T-helper 2 cell treated with Interferon-gamma antibody and Interleukin-4, amounts not matched to agents 5 μg/mL and 100 μg/mL, for 36 hours (primary cell): Measurements from ENCODE around the gene ADGRV1.

Experiments used
- DNase-seq: peaks from one replicate; pipeline ENCODE4 v3.0.0; 2021; ENCODE audit warnings: low spot score
- H3K27ac Mint-ChIP-seq: one replicate; pipeline ENCODE4 v1.8.0; 2021; ENCODE audit warnings: mild to moderate bottlenecking, mixed read lengths
- H3K27me3 Mint-ChIP-seq: one replicate; pipeline ENCODE4 v1.8.0; 2021; ENCODE audit warnings: low read depth, mixed read lengths
- H3K36me3 Mint-ChIP-seq: one replicate; pipeline ENCODE4 v1.8.0; 2021; ENCODE audit warnings: low read depth, mixed read lengths
- H3K4me1 Mint-ChIP-seq: one replicate; pipeline ENCODE4 v1.8.0; 2021; ENCODE audit warnings: low read depth, mixed read lengths
- H3K4me3 Mint-ChIP-seq: one replicate; pipeline ENCODE4 v1.8.0; 2022; ENCODE audit warnings: mild to moderate bottlenecking, moderate library complexity, mixed read lengths
- H3K9me3 Mint-ChIP-seq: one replicate; pipeline ENCODE4 v1.8.0; 2021; ENCODE audit warnings: mixed read lengths

Gene ADGRV1

DNA sequence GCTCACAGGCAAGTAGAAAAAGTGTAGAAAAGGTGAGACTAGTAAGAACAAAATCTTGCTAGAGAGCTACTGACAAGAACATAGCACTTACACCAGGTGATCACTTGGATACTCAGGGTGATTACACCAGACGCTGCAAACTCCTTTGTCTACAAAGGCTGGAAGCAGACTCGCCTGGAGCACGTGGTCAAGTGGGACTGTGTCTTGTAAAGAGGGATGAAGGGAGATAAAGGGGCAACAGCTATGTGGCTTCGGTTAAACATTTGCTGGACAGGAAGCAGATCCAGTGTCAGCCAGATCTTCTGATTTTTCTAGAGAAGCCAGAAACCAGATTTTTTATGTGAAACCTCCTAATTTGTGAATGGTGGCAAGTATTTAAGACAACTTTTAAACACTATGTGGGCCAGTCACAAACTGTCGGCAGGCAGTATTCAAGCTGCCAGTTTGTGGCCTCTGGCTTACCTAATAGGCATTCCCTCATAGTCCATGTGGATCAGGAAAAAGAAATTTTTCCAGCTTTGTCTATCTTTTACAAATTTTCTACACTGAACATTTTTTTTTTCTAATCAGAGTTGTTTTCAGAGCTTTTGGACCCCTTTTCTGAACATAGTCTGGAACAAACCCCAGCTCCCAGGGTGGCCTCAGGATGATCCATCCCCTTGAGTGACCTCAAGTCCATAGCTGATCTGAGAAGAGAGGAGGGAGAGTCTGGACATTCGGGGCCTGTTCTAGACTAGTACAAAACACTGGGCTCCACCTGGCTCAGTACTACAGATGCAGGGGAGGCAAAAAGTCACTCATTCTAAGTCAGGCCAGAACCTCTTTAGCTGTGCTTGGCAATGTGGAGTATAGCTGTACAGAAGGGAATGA is 561.6 kb downstream of the ADGRV1 start:
- DNase-seq, result no peak
- Mint-ChIP-seq H3K36me3 (no peaks in the 10 kb centered on the region), H3K27me3 (no peaks in the 10 kb centered on the region), H3K4me3 (no peak overlapping the region), H3K4me1 (no peaks in the 10 kb centered on the region), H3K27ac (no peak overlapping the region), H3K9me3 (no peaks in the 10 kb centered on the region)

GRCh38 chr5:91121347-91121993 is 562.9 kb downstream of the ADGRV1 start:
- H3K9me3 Mint-ChIP-seq, result no peaks in the 10 kb centered on the region
- H3K27me3 Mint-ChIP-seq, result no peaks in the 10 kb centered on the region
- H3K4me3 Mint-ChIP-seq, result no peak overlapping the region
- DNase-seq, result no peak
- no peaks in the 10 kb centered on the region for H3K36me3 Mint-ChIP-seq
- no peaks in the 10 kb centered on the region for H3K4me1 Mint-ChIP-seq
- H3K27ac Mint-ChIP-seq, result no peak overlapping the region

- peaks cover under 1% of the 10 kb centered on the region for H3K27me3 Mint-ChIP-seq
- H3K9me3 Mint-ChIP-seq, result no peaks in the 10 kb centered on the region
- DNase-seq, result no peak
- H3K4me3 Mint-ChIP-seq, result no peak overlapping the region
- no peak overlapping the region for H3K27ac Mint-ChIP-seq
- no peaks in the 10 kb centered on the region for H3K36me3 Mint-ChIP-seq
- H3K4me1 Mint-ChIP-seq, result no peaks in the 10 kb centered on the region
Measured at GRCh38 chr5:91122651-91123050, 564.1 kb downstream of the ADGRV1 start.

GRCh38 chr5:91123291-91123690 is 564.7 kb downstream of the ADGRV1 start:
- no peak overlapping the region for H3K27ac Mint-ChIP-seq

DNA sequence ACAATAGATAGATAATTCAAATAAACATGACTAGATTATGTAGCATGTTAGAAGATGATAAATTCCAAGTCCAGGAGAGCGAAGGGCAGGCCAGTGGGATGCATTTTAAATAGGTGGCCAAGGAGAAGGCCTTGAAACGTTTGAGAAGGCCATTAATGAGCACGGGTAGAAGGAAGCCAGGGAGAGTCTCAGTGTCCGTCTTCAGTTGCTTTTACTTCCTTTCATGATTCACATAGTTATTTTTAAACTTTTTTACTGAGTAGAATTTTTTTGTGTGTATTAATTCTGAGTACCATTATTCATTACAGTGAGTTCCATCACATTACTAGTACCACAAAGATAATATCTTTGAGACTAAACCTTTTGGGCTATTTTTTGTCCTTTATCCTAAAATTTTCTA is 565.3 kb downstream of the ADGRV1 start:
- Mint-ChIP-seq H3K27me3 (peaks cover 5% of the 10 kb centered on the region), H3K4me3 (no peak overlapping the region), H3K9me3 (no peaks in the 10 kb centered on the region), H3K27ac (no peak overlapping the region), H3K36me3 (no peaks in the 10 kb centered on the region), H3K4me1 (no peaks in the 10 kb centered on the region)
- DNase-seq, result no peak

More at GRCh38 chr5:91123291-91123690, 564.7 kb downstream of the ADGRV1 start:
- Mint-ChIP-seq H3K9me3 (no peaks in the 10 kb centered on the region), H3K4me1 (no peaks in the 10 kb centered on the region), H3K4me3 (no peak overlapping the region), H3K27me3 (peaks cover 5% of the 10 kb centered on the region), H3K36me3 (no peaks in the 10 kb centered on the region)
- no peak for DNase-seq

- H3K4me1 Mint-ChIP-seq, result no peaks in the 10 kb centered on the region
- peaks cover 12% of the 10 kb centered on the region for H3K27me3 Mint-ChIP-seq
- no peaks in the 10 kb centered on the region for H3K36me3 Mint-ChIP-seq
- H3K9me3 Mint-ChIP-seq, result no peaks in the 10 kb centered on the region
- H3K4me3 Mint-ChIP-seq, result no peak overlapping the region
- H3K27ac Mint-ChIP-seq, result no peak overlapping the region
- DNase-seq, result no peak
Measured at GRCh38 chr5:91125916-91126315, 567.3 kb downstream of the ADGRV1 start.

DNA sequence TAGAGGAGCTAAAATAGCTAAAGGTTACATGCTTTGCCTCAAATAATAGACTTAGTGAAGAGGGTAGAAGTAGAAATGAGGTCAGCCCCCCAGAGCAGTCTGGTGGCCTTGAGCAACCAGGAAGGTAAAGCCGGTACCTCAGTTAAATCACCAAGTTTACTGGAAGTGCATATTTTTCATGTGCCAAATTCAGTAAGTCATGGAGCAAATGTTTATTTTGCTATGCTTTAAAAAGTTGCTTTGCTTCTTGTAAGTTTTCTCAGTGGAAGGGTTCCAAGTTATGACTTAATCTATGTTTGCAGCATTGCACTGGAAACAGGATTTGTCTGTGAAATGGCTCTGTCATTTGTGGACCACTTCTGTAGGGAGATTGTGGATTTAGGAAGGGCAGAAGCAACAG is 567.9 kb downstream of the ADGRV1 start:
- no peaks in the 10 kb centered on the region for H3K9me3 Mint-ChIP-seq
- H3K4me3 Mint-ChIP-seq, result no peak overlapping the region
- no peaks in the 10 kb centered on the region for H3K4me1 Mint-ChIP-seq
- DNase-seq, result no peak
- H3K36me3 Mint-ChIP-seq, result no peaks in the 10 kb centered on the region
- no peak overlapping the region for H3K27ac Mint-ChIP-seq
- H3K27me3 Mint-ChIP-seq, result peaks cover 14% of the 10 kb centered on the region

- H3K9me3 Mint-ChIP-seq, result no peaks in the 10 kb centered on the region
- H3K36me3 Mint-ChIP-seq, result no peaks in the 10 kb centered on the region
- H3K27ac Mint-ChIP-seq, result no peak overlapping the region
Measured at GRCh38 chr5:91126888-91127287, 568.3 kb downstream of the ADGRV1 start.

GRCh38 chr5:91127456-91128081 is 569.0 kb downstream of the ADGRV1 start:
- Mint-ChIP-seq H3K9me3 (no peaks in the 10 kb centered on the region), H3K4me1 (no peaks in the 10 kb centered on the region), H3K27ac (no peak overlapping the region), H3K36me3 (no peaks in the 10 kb centered on the region), H3K27me3 (peaks cover 14% of the 10 kb centered on the region), H3K4me3 (no peak overlapping the region)
- DNase-seq, result no peak

More at GRCh38 chr5:91126888-91127287, 568.3 kb downstream of the ADGRV1 start:
- Mint-ChIP-seq H3K27me3 (peaks cover 14% of the 10 kb centered on the region), H3K4me3 (no peak overlapping the region), H3K4me1 (no peaks in the 10 kb centered on the region)
- no peak for DNase-seq

GRCh38 chr5:91128604-91129003 is 570.0 kb downstream of the ADGRV1 start:
- no peaks in the 10 kb centered on the region for H3K4me1 Mint-ChIP-seq
- no peaks in the 10 kb centered on the region for H3K9me3 Mint-ChIP-seq
- H3K4me3 Mint-ChIP-seq, result no peak overlapping the region
- DNase-seq, result no peak
- no peak overlapping the region for H3K27ac Mint-ChIP-seq
- H3K36me3 Mint-ChIP-seq, result no peaks in the 10 kb centered on the region
- peaks cover 17% of the 10 kb centered on the region for H3K27me3 Mint-ChIP-seq

DNA sequence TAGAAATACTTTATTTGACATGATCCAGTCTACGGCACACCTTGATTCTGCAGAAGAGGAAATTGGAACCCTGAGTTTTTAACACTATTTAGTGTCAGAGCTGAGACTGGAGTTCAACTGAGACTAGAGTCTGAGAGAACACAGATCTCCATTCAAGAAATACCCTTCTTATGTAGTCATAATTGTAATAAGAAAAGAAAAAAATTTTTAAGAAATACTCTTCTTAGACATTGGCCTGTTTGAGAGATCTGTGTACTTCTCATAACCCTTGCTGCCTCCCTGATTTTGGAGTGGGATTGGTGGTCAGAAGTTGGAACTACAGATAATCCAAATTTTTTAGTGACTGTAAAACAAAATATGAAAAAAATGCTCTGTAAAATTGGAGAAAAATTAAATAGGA is 571.2 kb downstream of the ADGRV1 start:
- Mint-ChIP-seq H3K9me3 (no peaks in the 10 kb centered on the region), H3K4me3 (no peak overlapping the region), H3K36me3 (no peaks in the 10 kb centered on the region), H3K4me1 (no peaks in the 10 kb centered on the region), H3K27me3 (peaks cover 17% of the 10 kb centered on the region), H3K27ac (no peak overlapping the region)
- no peak for DNase-seq

DNA sequence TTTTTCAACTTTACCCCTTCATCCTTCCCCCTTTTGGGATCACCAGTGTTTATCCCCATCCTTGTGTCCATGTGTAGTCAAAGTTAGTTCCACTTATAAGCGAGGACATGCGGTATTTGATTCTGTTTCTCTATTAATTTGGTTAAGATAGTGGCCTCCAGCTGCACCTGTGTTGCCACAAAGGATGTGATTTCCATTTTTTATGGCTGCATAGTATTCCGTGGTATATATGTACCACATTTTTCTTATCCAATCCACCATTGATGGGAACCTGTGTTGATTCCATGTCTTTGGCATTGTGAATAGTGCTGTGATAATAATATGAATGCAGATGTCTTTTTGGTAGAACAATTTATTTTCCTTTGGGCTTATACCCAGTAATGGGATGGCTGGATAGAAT is 572.2 kb downstream of the ADGRV1 start:
- peaks cover 17% of the 10 kb centered on the region for H3K27me3 Mint-ChIP-seq
- H3K4me3 Mint-ChIP-seq, result no peak overlapping the region
- no peaks in the 10 kb centered on the region for H3K36me3 Mint-ChIP-seq
- H3K27ac Mint-ChIP-seq, result no peak overlapping the region
- H3K9me3 Mint-ChIP-seq, result no peaks in the 10 kb centered on the region
- peaks cover 3% of the 10 kb centered on the region for H3K4me1 Mint-ChIP-seq
- no peak for DNase-seq

DNA sequence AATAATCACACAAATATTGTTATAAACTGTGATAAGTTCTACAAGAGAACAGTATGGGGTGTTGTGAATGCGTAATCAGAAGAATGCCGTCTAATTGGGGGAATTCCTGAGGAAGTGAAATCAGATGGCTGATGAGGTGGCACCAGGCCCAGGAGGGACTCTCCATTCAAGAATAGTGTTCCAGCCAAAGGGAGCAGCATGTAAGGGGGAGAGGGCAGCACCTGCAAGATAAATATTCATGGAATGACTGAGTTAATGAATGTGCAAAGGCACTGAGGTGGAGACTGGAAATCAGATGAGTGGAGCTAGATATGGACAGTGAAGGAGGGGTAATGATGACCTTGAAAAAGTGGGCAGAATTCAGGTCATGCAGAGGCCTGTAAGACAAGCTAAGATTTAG is 574.0 kb downstream of the ADGRV1 start:
- H3K36me3 Mint-ChIP-seq, result no peaks in the 10 kb centered on the region
- H3K4me1 Mint-ChIP-seq, result peaks cover 4% of the 10 kb centered on the region
- H3K4me3 Mint-ChIP-seq, result no peak overlapping the region
- no peaks in the 10 kb centered on the region for H3K9me3 Mint-ChIP-seq
- H3K27me3 Mint-ChIP-seq, result peaks cover 17% of the 10 kb centered on the region
- DNase-seq, result no peak
- H3K27ac Mint-ChIP-seq, result no peak overlapping the region

GRCh38 chr5:91133183-91133582 is 574.6 kb downstream of the ADGRV1 start:
- H3K27ac Mint-ChIP-seq, result no peak overlapping the region
- no peaks in the 10 kb centered on the region for H3K36me3 Mint-ChIP-seq
- peaks cover 4% of the 10 kb centered on the region for H3K4me1 Mint-ChIP-seq
- no peak for DNase-seq
- H3K27me3 Mint-ChIP-seq, result peaks cover 12% of the 10 kb centered on the region
- H3K4me3 Mint-ChIP-seq, result no peak overlapping the region
- H3K9me3 Mint-ChIP-seq, result no peaks in the 10 kb centered on the region
